Measurements from ENCODE around the gene SLC6A6. TPM values are rescaled to one million over a fixed set of nuclear protein-coding genes. Genes with fewer than 3 reads are reported as not detected.

Gene SLC6A6
- total and polyA plus RNA-seq, 8 donors, result 14.0 to 134 (median 20.8) TPM

DNA sequence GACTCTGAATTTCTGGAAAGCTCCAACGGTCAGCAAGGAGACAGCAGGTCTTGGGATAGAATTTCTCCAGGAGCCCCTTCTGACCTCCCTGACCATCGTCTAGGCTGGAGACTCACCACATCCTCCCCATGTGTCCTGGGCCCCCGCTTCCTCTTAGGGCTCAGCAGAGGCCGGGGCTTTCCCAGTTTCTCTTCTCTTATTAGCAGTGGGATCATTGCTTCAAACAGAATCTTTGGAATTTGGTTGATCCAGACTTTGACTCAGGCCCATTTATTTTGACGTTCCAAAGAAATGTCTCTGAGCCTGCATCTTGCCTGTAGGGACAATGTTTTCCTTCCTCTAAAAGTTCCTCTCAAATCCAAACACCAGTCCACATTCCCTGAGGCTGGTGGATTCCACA, 38.4 kb upstream of the SLC6A6 start:
- Histone ChIP-seq H3K9me3 (no peaks in the 10 kb centered on the region), H3K27me3 (peaks cover 0 to 17% of the 10 kb centered on the region in 2 donors), H3K4me1 (peaks cover 0 to 10% of the 10 kb centered on the region in 2 donors), H3K36me3 (no peaks in the 10 kb centered on the region), H3K27ac (no peak overlapping the region), H3K4me3 (no peak overlapping the region)
- TF ChIP-seq, protein P1, sequence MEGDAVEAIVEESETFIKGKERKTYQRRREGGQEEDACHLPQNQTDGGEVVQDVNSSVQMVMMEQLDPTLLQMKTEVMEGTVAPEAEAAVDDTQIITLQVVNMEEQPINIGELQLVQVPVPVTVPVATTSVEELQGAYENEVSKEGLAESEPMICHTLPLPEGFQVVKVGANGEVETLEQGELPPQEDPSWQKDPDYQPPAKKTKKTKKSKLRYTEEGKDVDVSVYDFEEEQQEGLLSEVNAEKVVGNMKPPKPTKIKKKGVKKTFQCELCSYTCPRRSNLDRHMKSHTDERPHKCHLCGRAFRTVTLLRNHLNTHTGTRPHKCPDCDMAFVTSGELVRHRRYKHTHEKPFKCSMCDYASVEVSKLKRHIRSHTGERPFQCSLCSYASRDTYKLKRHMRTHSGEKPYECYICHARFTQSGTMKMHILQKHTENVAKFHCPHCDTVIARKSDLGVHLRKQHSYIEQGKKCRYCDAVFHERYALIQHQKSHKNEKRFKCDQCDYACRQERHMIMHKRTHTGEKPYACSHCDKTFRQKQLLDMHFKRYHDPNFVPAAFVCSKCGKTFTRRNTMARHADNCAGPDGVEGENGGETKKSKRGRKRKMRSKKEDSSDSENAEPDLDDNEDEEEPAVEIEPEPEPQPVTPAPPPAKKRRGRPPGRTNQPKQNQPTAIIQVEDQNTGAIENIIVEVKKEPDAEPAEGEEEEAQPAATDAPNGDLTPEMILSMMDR (IDR thresholded peaks at IDR 0.05), result no peak
- ATAC-seq (peak; percentile 31), DNase-seq (peak in 1 of 4 donors; percentile 24)
- intact Hi-C loops (cut with DNase I), result no loop called here

DNA sequence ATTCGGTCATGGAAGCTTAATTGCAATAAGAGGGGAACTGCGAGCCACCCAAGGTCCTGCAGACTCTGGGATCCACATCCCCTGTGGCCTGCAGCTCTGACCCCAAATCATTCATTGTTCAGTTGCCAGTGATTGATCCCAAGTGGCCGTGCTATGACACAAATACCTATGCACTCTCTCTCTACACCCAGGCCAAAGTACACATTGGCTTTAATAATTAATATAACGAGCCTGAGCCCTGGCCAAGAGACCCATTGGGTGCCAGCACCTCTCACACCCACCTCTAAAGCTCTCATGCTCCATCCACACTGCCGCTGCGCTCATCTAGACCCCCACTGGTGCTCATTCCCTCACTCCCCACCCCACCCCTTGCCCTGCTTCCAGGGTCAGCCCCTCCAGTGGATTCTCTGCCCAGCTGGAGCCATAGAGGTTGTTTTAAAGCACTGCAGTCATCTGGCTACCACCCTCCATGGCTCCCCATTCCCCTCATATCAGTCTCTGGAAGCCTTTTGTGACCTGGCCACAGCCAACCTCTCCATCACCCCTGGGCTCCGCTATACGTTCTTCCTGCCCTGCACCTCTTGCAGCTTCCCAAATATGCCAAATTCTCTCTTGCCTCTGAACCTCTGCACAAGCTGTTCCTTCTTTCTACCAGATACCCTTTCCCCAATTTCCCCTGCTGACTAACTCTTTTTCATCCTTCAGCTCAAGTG, 37.7 kb upstream of the SLC6A6 start:
- DNase-seq (peak in 1 of 4 donors; percentile 22), ATAC-seq (no peak)
- H3K27me3 ChIP-seq, result peaks cover 0 to 10% of the 10 kb centered on the region in 2 donors
- no peak overlapping the region for H3K27ac ChIP-seq
- no peaks in the 10 kb centered on the region for H3K36me3 ChIP-seq
- H3K9me3 ChIP-seq, result no peaks in the 10 kb centered on the region
- H3K4me1 ChIP-seq, result peaks cover under 1 to 15% of the 10 kb centered on the region in 2 donors
- intact Hi-C loops (cut with DNase I), result no loop called here
- TF ChIP-seq, protein P1 (IDR thresholded peaks at IDR 0.05), result no peak
- H3K4me3 ChIP-seq, result no peak overlapping the region

DNA sequence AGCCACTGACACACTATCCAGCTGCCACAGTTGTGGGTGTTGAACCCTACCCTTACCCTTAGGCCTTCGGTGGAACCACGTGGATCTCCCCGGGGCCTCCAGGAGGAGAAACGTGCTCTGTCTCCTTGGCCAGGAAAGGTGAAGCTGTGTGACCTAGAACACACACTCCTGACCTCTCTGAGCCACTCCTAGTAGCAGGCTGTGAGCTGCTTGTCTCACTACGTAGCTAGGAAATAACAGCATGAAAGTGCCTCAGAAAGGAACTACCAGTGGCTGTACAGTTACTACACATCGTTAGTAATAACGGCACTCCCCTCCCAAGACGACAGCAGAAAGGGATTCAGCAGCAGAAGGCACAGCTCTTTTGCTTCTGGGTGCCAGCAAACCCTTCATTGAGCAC, 36.2 kb upstream of the SLC6A6 start:
- no peak for ATAC-seq
- TF ChIP-seq, protein P1 (IDR thresholded peaks at IDR 0.05), result no peak
- intact Hi-C loops (cut with DNase I), result no loop called here
- Histone ChIP-seq H3K4me3 (no peak overlapping the region), H3K9me3 (no peaks in the 10 kb centered on the region), H3K36me3 (no peaks in the 10 kb centered on the region), H3K27me3 (peaks cover 0 to 5% of the 10 kb centered on the region in 2 donors), H3K27ac (no peak overlapping the region), H3K4me1 (peaks cover 4 to 30% of the 10 kb centered on the region in 2 donors)
- no peak for DNase-seq

DNA sequence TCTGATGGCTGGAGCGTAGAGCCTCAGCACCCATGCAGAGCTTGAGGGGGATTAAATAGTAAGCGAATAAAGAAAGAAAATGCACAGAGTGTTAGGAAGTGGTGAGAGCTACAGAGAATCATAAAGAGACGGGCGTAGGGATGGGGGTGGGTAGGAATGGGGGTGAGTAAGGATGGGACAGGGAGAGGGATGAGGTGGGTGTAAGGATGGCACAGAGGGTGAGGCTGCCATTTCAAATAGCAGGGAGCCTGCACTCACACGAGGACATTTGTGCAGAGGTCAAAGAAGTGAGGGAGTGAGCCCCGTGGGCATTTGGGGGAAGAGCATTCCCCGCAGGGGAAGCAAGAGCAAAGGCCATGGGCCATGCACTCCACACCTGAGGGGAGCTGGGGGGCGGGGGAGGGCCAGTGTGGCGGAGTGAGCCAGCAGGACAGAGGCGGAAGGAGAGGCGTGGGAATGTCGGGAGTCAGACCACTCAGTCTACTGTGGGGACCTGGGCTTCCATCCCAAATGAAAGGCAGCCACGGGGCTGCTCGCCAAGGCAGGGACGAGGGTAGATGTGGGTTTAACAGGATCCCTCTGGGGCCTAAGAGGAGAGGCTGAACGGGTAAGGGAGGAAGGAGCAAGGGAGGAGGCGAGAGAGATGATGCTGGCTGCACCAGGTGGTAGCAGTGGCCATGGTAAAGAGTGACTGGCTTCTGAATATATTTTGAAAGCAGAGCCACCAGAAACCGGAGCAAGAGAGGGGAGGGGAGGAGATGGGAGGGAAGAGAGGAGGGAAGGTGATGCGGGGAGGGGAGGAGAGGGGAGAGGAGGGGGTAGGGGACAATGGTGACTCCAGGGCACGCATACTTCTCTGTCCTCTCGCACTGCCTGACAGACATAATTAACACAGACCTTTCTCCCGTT, 35.2 kb upstream of the SLC6A6 start:
- no peak overlapping the region for H3K4me3 ChIP-seq
- no peak overlapping the region for H3K27ac ChIP-seq
- H3K9me3 ChIP-seq, result no peaks in the 10 kb centered on the region
- H3K36me3 ChIP-seq, result no peaks in the 10 kb centered on the region
- ATAC-seq (no peak), DNase-seq (peak in 1 of 4 donors; percentile 38)
- peaks cover 13 to 40% of the 10 kb centered on the region in 2 donors for H3K4me1 ChIP-seq
- intact Hi-C loops (cut with DNase I), result no loop called here
- H3K27me3 ChIP-seq, result peaks cover 0 to 5% of the 10 kb centered on the region in 2 donors
- TF ChIP-seq, protein P1 (IDR thresholded peaks at IDR 0.05), result no peak

DNA sequence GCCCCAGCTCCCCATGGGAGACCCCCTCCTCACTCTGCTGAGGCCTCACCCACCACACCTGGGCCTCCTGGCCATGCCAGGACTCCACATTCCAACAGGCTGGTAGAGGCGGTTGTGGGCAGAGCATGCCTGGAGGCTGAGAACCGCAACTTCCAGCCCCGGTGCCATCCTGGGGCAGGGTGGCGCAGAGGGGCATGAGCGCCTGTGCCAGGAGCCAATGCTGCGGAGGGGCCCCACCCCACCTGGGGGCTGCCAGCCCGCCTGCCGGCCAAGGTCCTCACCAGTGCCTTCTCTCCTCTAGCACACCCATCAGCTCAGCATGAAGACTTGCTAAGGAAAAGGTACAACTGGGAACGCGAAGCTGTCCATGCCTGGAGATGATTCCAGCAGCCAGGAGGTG, 34.3 kb upstream of the SLC6A6 start:
- DNase-seq (peak in 1 of 4 donors; percentile 55), ATAC-seq (no peak)
- H3K9me3 ChIP-seq, result no peaks in the 10 kb centered on the region
- H3K4me1 ChIP-seq, result peaks cover 17 to 49% of the 10 kb centered on the region in 2 donors
- peaks cover 0 to 5% of the 10 kb centered on the region in 2 donors for H3K27me3 ChIP-seq
- H3K27ac ChIP-seq, result no peak overlapping the region
- no peaks in the 10 kb centered on the region for H3K36me3 ChIP-seq
- no peak overlapping the region for H3K4me3 ChIP-seq
- TF ChIP-seq, protein P1 (IDR thresholded peaks at IDR 0.05), result no peak
- intact Hi-C loops (cut with DNase I), result no loop called here
